Aorta (tissue), 5 donors: Measurements from ENCODE around the gene LHB. TPM values are rescaled to one million over a fixed set of nuclear protein-coding genes. Genes with fewer than 3 reads are reported as not detected.

ENCODE experiments used
- ATAC-seq: fragments of 200-7000 bp; cut with Tn5 transposase; one replicate; pipeline ENCODE4 v1.9.1; 2022; ENCODE audit warnings: moderate library complexity; ENCODE audit not compliant: low FRiP score
- DNase-seq, 2 donors: peaks; one replicate each; pipeline ENCODE4 v3.0.0-alpha.2; 2020
- H3K27ac ChIP-seq, 2 donors: one replicate each; pipeline ENCODE4 v1.5.1; 2013; ENCODE audit warnings: low read length in 2 of 2, mild to moderate bottlenecking in 2 of 2, moderate library complexity in 2 of 2, control low read depth in 1 of 2, inconsistent platforms in 1 of 2, low read depth in 1 of 2
- H3K27me3 ChIP-seq, 2 donors: one replicate each; pipeline ENCODE4 v1.6.1; 2013; ENCODE audit warnings: control low read depth in 1 of 2, low read length in 1 of 2, mild to moderate bottlenecking in 1 of 2, moderate library complexity in 1 of 2; ENCODE audit not compliant: insufficient read depth in 2 of 2, control insufficient read depth in 1 of 2
- H3K36me3 ChIP-seq, 2 donors: one replicate each; pipeline ENCODE4 v1.6.1; 2013; ENCODE audit warnings: control low read depth in 1 of 2, low read length in 1 of 2, mild to moderate bottlenecking in 1 of 2; ENCODE audit not compliant: insufficient read depth in 2 of 2, control insufficient read depth in 1 of 2
- H3K4me1 ChIP-seq, 2 donors: one replicate each; pipeline ENCODE4 v1.6.1; 2013; ENCODE audit warnings: low read length in 2 of 2, control low read depth in 1 of 2, mild to moderate bottlenecking in 1 of 2, moderate library complexity in 1 of 2; ENCODE audit not compliant: insufficient read depth in 2 of 2, control insufficient read depth in 1 of 2
- H3K4me3 ChIP-seq, 2 donors: one replicate each; pipeline ENCODE4 v1.5.1; 2013; ENCODE audit warnings: low read length in 2 of 2, control low read depth in 1 of 2, mild to moderate bottlenecking in 1 of 2
- H3K9me3 ChIP-seq: one replicate; pipeline ENCODE4 v1.6.1; 2013; ENCODE audit warnings: mild to moderate bottlenecking, low read length; ENCODE audit not compliant: control insufficient read depth
- WGBS, 2 donors: extraction: QIAGEN DNeasy Blood & Tissue Kit; methylation state at CpG; one replicate each; pipeline ENCODE4 v1.1.7; 2013; 5-methylcytosine and 5-hydroxymethylcytosine counted together
- intact Hi-C, 2 donors: fragments of 100-400 bp; cut with DNase I; formaldehyde crosslinking; loops; one replicate each; pipeline versions ENCODE4 v1.14.2 to v1.15.0; 2022
- long read RNA-seq, 2 donors: library from polyadenylated mRNA; unstranded; transcript quantifications; one replicate each; pipeline ENCODE4 v2.0.0, GENCODE V29; 2020 to 2021
- polyA plus RNA-seq, 2 donors: library from polyadenylated mRNA; stranded (reverse); fragments of 200-250 nt; gene quantifications; one replicate each; pipeline ENCODE4 v1.2.3, GENCODE V29; 2013
- total RNA-seq, 2 donors: library from RNA; stranded (reverse); fragmentation: NEBNext Ultra II Directional; extraction: Animal tissue kit (Norgen Biotek cat#: 25700); gene quantifications; one replicate each; pipeline ENCODE4 v1.2.1, GENCODE V29; 2021
- donor health status: healthy with polysubstance abuse.
- donor health status: Bipolar disorder and iron deficiency.
- donor health status: DM: no; HTN: no; CAD: no.
- donor health status: DM: no; HTN: no; CAD: no.
- donor health status: DM: yes; HTN: yes; CAD: no.

The LHB gene
- under 1 TPM in 1 of 2 donors, not detected in 1; 0.84 TPM for total RNA-seq
- 1 to 10 TPM; 1.8 to 2.2 TPM for polyA plus RNA-seq
- long read RNA-seq, donor 1: 0 reads
- long read RNA-seq, donor 2, partial matches to known transcripts: 0 of 2 reads
- long read RNA-seq, donor 2, other reads (novel, unspliced or antisense): 2 of 2 reads

GRCh38 chr19:49017041-49017665 lies at the start of gene LHB:
Gene LHB (minus strand): TSS chr19:49017091. CDS start chr19:49017081, 10 bp downstream.
- Histone ChIP-seq H3K4me1 (no peaks in the 10 kb centered on the region), H3K36me3 (no peaks in the 10 kb centered on the region), H3K27ac (no peak within 1 kb of the TSS), H3K9me3 (no peaks in the 10 kb centered on the region), H3K27me3 (no peaks in the 10 kb centered on the region), H3K4me3 (peak within 1 kb of the TSS; percentile 5 to 28)
- ATAC-seq: no peak
- WGBS, 2 donors: 73 to 76% methylated on average over 17 of the region's 17 CpGs
- no peak for DNase-seq
- intact Hi-C loops: no loop called here

- Histone ChIP-seq H3K9me3 (no peaks in the 10 kb centered on the region), H3K27ac (no peak overlapping the region), H3K4me3 (no peak overlapping the region), H3K4me1 (no peaks in the 10 kb centered on the region), H3K27me3 (no peaks in the 10 kb centered on the region), H3K36me3 (no peaks in the 10 kb centered on the region)
- WGBS, 2 donors: 78 to 82% methylated on average over 11 to 13 of the region's 13 CpGs
- DNase-seq: no peak
- intact Hi-C loops: no loop called here
- no peak for ATAC-seq
Measured at GRCh38 chr19:49065905-49066512, 49.1 kb upstream of the LHB start.

- no peaks in the 10 kb centered on the region for H3K4me1 ChIP-seq
- no peaks in the 10 kb centered on the region for H3K9me3 ChIP-seq
- no peak for ATAC-seq
- no peak for DNase-seq
- no peaks in the 10 kb centered on the region for H3K36me3 ChIP-seq
- peak within 1 kb of the TSS in 1 of 2 donors; percentile 8 for H3K4me3 ChIP-seq
- H3K27me3 ChIP-seq: no peaks in the 10 kb centered on the region
- intact Hi-C loops: no loop called here
- WGBS, 2 donors: 8 to 11% methylated on average over 35 to 53 of the region's 53 CpGs
- H3K27ac ChIP-seq: no peak within 1 kb of the TSS
Measured at GRCh38 chr19:49064768-49065611, 48.1 kb upstream of the LHB start, which contains the start of gene NTF4. Gene NTF4 (minus strand): TSS chr19:49064818. CDS start chr19:49061997, 2,821 bp downstream.

DNA sequence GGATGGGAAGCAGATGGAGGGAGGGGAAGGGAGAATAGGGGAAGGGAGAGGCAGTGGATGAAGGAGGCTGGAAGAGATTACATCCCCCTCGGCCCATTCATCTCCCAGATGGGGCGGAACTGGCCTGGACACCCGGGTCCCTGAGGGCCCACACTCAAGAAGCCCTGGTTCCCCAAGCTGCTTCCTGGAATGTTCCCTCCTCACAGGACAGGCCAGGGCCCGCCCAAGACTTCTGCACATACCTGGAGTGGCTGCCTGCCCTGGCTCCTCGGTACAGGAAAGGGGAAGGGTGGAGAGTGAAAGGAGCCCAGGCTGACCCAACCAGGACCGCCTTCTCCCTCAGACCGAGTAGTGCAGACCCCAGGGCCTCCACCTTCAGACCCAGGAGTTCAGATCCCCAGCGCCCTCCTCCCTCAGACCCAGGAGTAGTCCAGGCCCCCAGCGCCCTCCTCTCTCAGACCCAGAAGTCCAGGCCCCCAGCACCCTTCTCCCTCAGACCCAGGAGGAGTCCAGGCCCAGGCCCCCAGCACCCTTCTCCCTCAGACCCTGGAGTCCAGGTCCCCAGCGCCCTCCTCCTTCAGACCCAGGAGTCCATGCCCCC lies 47.2 kb upstream of the LHB start:
- Histone ChIP-seq H3K4me3 (no peak overlapping the region), H3K27ac (no peak overlapping the region), H3K4me1 (no peaks in the 10 kb centered on the region), H3K36me3 (no peaks in the 10 kb centered on the region), H3K9me3 (no peaks in the 10 kb centered on the region), H3K27me3 (no peaks in the 10 kb centered on the region)
- intact Hi-C loops: no loop called here
- 48 to 59% methylated on average over 9 to 10 of the region's 10 CpGs for WGBS, 2 donors
- no peak for ATAC-seq
- DNase-seq: no peak

DNA sequence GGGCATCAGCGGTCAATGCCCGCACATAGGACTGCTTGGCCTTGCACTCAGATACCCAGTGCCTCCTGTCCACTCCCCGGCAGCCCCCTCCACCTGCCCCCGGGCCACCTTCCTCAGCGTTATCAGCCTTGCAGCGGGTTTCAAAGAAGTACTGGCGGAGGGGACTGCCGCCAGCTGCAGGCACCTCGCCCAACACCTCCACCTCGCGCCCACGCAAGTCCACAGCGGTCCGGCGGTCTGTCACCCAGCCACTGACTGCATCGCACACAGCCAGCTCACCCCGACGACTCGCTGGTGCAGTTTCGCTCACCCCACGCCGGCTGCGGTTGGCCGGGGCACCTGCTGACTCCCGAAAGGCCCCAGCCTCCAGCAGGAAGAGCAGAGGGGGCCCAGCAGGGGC lies 44.6 kb upstream of the LHB start:
- DNase-seq (no peak), ATAC-seq (no peak)
- no peak overlapping the region for H3K4me3 ChIP-seq
- H3K4me1 ChIP-seq: no peaks in the 10 kb centered on the region
- intact Hi-C loops: no loop called here
- no peaks in the 10 kb centered on the region for H3K9me3 ChIP-seq
- H3K27ac ChIP-seq: no peak overlapping the region
- H3K36me3 ChIP-seq: no peaks in the 10 kb centered on the region
- WGBS, 2 donors: 79 to 86% methylated on average over 25 of the region's 25 CpGs
- no peaks in the 10 kb centered on the region for H3K27me3 ChIP-seq

- WGBS, 2 donors: 96 to 98% methylated on average over 2 of the region's 2 CpGs
- no peaks in the 10 kb centered on the region for H3K36me3 ChIP-seq
- H3K27me3 ChIP-seq: no peaks in the 10 kb centered on the region
- ATAC-seq: no peak
- DNase-seq: no peak
- intact Hi-C loops: no loop called here
- H3K9me3 ChIP-seq: no peaks in the 10 kb centered on the region
- no peaks in the 10 kb centered on the region for H3K4me1 ChIP-seq
- H3K27ac ChIP-seq: no peak overlapping the region
- no peak overlapping the region for H3K4me3 ChIP-seq
Measured at GRCh38 chr19:49061000-49061399, 44.1 kb upstream of the LHB start.

GRCh38 chr19:49059053-49059452 lies 42.2 kb upstream of the LHB start:
- DNase-seq: no peak
- H3K27ac ChIP-seq: no peak overlapping the region
- ATAC-seq: no peak
- WGBS, 2 donors: 59 to 62% methylated on average over 9 of the region's 9 CpGs
- no peaks in the 10 kb centered on the region for H3K36me3 ChIP-seq
- no peaks in the 10 kb centered on the region for H3K9me3 ChIP-seq
- no peaks in the 10 kb centered on the region for H3K27me3 ChIP-seq
- intact Hi-C loops: no loop called here
- no peak overlapping the region for H3K4me3 ChIP-seq
- no peaks in the 10 kb centered on the region for H3K4me1 ChIP-seq

DNA sequence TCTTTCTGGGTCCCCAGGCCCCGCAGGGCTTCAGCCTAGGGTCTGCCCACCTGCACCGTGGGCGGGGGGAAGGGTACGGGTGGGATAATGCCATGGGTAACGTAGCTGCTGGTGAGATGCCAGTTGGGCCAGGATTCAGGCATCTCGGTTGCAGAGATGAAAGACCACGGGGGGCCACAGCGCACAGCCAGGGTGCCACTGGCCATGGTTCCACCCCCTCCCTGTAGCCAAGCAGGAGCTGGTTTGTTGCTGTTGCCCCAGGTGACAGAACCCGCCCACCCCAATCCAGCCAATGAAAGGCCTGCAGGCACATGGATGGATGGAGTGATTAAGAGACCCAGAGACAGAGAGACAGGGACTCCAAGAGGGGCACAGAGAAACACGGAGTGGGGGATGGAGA lies 41.7 kb upstream of the LHB start:
- DNase-seq (no peak), ATAC-seq (no peak)
- H3K4me1 ChIP-seq: no peaks in the 10 kb centered on the region
- no peak overlapping the region for H3K4me3 ChIP-seq
- no peaks in the 10 kb centered on the region for H3K9me3 ChIP-seq
- no peak overlapping the region for H3K27ac ChIP-seq
- H3K36me3 ChIP-seq: no peaks in the 10 kb centered on the region
- intact Hi-C loops: no loop called here
- no peaks in the 10 kb centered on the region for H3K27me3 ChIP-seq
- 34 to 36% methylated on average over 10 of the region's 10 CpGs for WGBS, 2 donors
